GM21786 (cell line): ENCODE data around the gene COX7A2.
A peak's percentile ranks its signal among the peaks of the same experiment; 100 is the strongest.

ENCODE experiments used
- ATAC-seq: cut with Tn5 transposase; IDR thresholded peaks from one replicate; pipeline ENCODE4 v1.9.1; 2021; ENCODE audit not compliant: unreplicated experiment

COX7A2 gene

DNA sequence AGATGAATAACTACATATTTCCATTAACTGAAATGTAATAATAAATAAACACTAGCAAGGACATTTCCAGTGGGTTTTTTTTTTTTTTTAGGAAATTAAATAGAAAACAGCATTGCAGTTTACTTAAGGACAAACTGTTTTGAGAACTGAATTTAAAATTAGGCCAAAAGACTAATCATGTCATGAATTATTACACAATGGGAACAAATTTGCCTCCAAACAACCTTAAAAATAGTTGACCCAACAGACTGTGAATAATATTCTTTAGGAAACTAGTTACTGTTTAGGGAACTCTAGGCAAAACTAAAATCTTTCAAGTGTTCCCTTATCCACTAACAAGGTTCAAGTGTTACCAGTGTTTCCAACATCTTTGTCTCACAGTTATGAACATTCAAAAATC is 21.3 kb downstream of the COX7A2 start:
- ATAC-seq = no peak

GRCh38 chr6:75221116-75221515 is 22.5 kb downstream of the COX7A2 start:
- ATAC-seq = no peak

GRCh38 chr6:75220357-75220756 is 23.2 kb downstream of the COX7A2 start:
- ATAC-seq = no peak

- ATAC-seq = no peak
Observed at GRCh38 chr6:75219263-75219662, 24.3 kb downstream of the COX7A2 start.

GRCh38 chr6:75217193-75217592 is 26.4 kb downstream of the COX7A2 start:
- ATAC-seq = no peak

GRCh38 chr6:75215291-75215690 is 28.3 kb downstream of the COX7A2 start:
- no peak for ATAC-seq

DNA sequence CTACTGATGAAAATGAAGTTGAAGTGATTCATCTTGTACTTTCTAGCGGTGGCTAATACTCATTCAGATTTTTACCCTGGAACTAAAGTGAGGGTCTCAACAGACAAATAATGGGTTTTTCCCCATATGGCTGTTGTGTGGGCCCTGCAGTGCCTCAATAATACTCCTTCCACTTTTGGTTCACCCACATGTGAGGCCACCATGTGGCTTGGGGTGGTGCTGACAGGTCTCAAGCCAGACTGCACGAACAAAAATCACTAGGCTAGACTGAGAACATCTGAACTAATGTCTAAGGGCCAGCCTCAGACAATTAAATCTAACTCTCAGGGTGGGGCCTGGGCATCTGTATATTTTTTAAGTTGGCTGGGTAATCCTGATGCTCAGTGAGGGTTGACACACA is 29.9 kb downstream of the COX7A2 start:
- ATAC-seq = no peak

DNA sequence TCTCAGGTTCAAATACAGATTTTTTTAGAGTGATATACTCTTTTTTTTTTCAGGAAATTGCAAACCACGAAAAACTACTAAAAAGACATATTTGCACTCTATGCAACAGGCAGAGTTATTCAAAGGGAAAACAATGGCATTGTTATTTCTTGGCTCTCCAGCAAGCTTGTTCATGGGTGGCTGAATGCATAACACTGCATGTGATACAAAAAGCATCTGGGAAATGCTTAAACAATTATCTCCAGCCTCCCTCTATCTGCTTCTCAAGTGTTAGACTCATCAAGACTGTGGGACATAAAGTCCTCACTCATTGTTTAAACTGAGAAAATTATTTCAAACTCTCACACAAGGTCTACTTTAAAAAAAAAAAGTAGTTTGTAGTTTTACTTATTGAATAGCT is 30.5 kb downstream of the COX7A2 start:
- no peak for ATAC-seq

- ATAC-seq = no peak
Observed at GRCh38 chr6:75211920-75212590, 31.5 kb downstream of the COX7A2 start.

DNA sequence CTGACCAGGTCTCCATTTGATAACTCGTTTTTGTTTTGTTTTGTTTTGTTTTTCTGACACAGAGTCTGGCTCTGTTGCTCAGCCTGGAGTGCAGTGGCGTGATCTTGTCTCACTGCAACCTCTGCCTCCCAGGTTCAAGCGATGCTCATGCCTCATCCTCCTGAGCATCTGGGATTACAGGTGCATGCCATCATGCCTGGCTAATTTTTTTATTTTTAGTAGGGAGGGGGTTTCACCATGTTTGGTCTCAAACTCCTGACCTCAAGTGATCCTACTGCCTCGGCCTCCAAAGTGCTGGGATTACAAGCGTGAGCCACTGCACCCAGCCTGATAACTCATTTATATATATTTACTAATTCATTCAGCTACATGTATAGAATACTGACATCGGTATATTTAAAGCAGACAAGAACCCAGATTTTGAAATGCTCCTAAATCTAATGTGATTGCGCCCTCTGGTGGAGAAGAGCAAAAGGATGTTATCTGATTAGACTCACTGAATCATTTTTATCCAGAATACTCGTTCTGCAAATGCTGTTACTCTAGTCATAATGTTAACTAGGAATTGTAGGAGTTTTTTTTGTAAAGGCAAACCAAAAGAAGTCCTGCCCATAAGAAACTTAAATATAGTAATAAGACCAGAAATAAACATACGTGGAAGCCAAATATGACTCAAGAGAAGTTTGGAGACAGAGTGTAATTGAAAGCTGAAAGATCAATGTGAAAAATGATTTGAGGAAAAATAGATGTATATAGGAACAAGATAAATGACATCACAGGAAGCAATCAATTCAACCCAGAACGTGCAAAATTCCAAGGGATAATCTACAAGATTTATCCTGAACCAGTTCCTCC is 32.5 kb downstream of the COX7A2 start:
- ATAC-seq = no peak

DNA sequence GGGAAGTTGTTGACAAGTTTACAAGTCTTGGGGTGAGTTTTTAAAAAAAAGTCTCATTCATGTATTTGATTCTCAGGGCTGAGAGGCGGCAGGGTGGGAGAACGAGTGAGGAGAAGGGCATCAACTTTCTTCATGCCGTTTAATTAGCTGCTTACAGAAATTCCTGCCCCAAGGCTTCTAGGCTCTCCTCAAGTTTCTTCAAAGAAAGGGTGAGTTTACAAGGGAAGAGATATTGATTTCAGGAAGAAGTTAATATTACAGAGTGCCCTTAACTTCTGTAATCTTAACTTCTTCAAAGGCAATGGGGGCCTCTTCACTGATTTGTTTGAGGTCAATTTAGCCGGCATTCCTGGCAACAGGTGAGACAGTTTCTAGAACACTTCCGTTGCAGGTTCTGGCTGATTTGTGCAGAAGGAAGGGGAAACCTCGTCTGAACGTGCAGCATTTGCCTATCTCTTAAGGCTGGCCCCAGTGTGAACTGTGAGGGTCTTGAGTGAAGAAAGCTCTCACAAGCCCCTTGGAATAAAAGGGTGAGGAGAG is 34.3 kb downstream of the COX7A2 start:
- no peak for ATAC-seq

DNA sequence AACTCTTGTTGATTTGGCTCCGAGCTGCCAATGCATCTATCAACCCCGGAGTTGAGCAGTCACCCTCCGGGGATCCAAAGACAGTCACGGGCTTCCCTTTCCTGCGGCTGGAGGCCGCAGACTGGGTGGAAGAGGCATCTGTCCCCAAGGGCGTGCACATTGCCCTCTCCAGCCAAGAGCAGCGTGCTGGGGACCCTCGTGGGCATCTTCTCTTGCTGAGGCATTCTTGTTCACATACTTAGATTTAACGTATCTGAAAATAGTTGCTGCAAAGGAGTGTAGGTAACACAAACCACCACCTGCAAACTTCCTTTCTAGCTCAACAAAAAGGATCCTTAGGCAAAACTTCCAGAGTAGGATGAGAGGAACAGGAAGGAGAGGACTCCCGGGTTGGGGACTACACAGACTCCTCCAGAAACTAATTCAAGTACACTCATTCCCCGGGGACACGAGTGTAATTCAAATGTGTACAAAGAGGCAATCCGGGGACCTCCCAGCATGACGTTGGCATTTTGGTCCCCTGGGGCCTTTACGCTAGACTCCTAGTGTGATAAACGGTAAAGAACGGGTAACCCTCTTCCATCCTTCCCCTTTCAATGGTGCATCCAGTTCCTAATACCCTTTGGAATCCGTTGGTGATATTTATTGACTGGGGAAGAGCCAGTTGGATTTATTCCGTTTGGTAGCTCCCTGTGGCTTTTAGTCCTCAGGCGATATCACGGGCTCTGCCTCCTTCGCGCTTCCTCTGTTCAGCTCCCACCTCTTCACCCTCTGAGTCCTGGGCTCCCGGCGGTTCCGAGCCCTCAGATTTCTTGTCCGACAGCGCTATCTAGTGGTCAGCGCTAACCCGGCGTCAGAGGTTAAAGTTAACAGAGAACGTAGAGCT is 35.1 kb downstream of the COX7A2 start:
- ATAC-seq = peak; percentile 69

- ATAC-seq = no peak
Observed at GRCh38 chr6:75206576-75207342, 36.8 kb downstream of the COX7A2 start.

DNA sequence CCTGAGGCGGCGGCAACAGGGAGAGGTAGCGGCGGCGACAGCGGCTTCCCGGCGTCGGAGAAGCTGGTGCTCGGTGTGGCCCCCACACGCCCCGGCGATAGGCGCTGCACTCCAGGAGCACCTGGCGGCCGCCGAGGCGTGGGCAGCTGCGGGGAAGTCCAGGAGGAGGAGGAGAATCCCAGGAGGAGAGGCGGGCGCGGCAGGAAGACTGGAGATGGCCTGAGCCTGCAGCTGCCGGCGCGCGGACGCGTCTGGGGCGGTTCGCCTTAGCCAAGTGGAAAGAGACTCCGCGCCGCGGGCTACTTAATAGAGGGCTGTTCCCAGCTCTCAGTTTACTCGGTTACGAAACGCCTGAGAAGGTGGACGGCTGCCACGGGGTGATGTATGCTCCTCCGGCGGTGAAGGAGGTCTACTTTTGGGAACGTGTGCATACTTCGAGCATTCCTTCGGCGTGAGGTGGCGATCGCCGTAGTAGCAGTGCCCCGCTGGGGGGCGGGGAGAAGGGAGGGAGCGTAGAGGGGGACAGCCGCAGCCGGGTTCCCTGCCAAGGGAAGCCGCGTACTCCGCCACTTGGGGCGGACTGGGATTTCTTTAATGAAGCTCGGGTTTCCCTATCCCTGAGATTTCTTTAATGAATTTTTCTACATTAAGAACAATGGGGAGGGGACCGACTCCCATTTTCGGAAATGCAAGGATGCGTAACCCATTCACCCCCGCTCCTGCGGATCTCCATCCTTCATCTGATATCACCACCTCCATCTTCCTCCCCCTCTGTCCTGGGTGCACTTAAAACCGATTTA is 37.6 kb downstream of the COX7A2 start, which contains the start of gene COL12A1:
Gene COL12A1 (minus strand): TSS at position 278 of the 800 bp plus-strand sequence. CDS start 3,261 bp downstream, outside the sequence.
- ATAC-seq = no peak

DNA sequence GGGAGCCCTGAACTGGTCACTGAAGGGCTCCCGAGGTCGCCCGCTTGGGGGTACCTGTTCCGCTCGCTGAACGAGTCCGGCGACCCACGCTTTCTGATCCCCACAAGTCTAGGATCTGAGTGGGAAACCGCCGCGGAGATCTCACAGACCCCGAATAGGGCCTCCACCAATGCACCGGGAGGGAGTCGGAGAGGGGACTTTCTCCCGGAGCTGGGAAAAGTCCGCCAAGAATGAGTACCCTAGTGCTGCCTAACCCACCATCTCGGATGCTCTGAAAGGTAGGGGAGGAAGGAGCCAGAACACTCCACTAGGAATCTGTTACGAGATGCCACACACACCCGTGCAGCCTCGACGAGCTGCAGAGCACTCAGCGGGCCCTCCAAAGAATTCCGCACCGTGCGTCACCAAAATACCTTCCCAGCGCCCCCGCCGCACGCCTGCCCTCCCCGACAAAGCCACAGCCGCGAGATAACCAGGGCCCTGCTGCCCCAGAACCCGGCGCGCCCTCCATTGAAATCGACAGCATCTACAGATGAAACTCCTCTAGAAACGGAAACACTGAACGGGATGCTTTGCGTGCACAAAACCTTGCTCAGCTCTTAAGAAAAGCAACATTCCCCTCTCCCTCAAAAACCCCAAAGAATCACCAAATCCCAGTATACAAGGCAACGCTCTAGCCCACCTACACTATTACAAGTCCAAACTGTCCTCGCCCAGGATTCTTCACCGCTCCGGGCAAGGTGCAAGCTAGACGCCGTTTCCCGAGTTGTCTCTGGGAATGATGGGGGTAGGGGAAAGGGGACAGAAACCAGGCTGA is 38.4 kb downstream of the COX7A2 start:
- no peak for ATAC-seq

DNA sequence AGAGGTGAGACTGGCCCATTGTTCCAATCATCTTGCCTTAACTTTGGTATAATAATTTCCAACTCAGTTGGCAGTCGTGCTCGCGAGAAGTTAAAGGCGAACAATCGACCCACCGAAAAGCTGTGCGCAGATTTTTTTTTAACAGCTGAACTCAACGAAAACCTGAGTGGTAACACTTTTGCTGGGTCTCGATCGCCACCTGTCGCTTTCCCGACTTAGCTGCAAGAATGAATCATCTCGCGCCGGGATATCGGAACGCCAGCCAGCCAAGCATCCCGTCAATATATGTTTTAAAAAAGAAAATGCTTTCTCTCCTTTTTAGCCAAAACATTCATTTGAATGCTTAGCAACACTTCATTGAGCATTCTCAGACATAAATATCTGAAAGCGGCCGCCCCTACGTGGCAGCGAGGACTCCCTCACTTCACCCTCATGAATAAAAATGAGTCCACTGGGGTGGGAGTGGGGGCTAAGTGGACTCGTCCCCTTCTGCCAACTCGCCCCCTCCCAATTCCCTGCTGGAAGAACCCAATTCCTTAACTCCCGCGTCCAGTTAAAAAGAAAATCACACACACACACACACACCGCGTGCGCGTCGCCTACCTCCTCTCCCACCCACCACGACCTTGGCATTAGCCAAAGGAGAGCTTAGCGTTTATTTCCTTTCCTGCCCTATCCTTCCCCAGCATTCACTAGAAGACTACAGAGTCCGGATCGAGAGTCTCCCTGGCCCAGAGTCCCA is 39.2 kb downstream of the COX7A2 start:
- no peak for ATAC-seq

- no peak for ATAC-seq
Observed at GRCh38 chr6:75203721-75204120, 39.9 kb downstream of the COX7A2 start.

DNA sequence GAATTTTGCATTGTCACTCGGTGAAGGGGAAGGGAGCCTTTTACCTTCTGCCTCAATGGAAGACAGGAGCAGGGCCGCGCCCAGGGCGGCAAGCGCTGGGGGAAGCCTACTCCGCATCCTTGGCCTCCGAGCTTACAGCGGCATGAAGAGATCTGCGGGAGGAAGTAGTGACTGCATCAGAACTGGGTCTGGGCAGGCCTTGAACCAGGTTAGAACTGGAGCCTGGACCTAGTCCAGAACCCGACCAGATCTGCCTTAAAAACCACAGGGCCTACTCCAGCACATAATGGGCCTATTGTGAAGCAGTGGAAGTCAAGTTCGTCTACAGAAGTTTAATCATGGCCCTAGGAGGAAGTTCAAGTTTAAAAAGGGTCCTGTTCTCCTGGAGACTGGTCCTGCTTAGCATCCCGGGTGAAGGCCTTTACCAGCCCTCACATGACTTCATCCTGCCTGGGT is 40.9 kb downstream of the COX7A2 start:
- no peak for ATAC-seq
